ENCODE results near the gene GPC6.

GPC6 gene

GRCh38 chr13:94254737-94255136 is 1028.1 kb downstream of the GPC6 start:
- Mint-ChIP-seq H3K4me1 (no peaks in the 10 kb centered on the region), H3K27ac (no peak overlapping the region), H3K9me3 (no peaks in the 10 kb centered on the region), H3K27me3 (no peaks in the 10 kb centered on the region), H3K4me3 (no peak overlapping the region), H3K36me3 (no peaks in the 10 kb centered on the region)
- ATAC-seq, result no peak

GRCh38 chr13:94256721-94257120 is 1030.1 kb downstream of the GPC6 start:
- peaks cover 12% of the 10 kb centered on the region for H3K4me1 Mint-ChIP-seq
- H3K4me3 Mint-ChIP-seq, result no peak overlapping the region
- no peaks in the 10 kb centered on the region for H3K27me3 Mint-ChIP-seq
- no peak overlapping the region for H3K27ac Mint-ChIP-seq
- ATAC-seq, result no peak
- no peaks in the 10 kb centered on the region for H3K9me3 Mint-ChIP-seq
- H3K36me3 Mint-ChIP-seq, result no peaks in the 10 kb centered on the region

DNA sequence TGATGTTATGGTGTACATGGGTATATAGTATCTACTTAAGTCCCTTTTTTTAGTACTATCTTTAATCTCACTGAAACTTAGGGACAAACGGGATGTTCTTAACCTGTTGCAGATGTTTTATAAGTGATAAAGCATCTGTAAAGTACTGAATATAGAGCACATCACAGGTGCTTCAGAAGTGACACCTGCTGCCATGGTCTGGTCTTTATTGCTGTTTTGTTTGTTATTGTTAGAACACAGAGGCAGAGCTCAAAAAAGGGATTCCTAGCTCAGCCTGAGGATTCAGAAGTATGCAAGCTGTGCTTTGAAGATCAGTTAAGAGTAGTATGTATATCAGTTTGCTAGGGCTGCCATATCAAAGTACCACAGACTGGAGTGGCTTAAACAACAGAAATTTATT is 1033.4 kb downstream of the GPC6 start:
- H3K4me1 Mint-ChIP-seq, result peaks cover 12% of the 10 kb centered on the region
- no peak overlapping the region for H3K4me3 Mint-ChIP-seq
- no peaks in the 10 kb centered on the region for H3K36me3 Mint-ChIP-seq
- H3K27ac Mint-ChIP-seq, result no peak overlapping the region
- no peak for ATAC-seq
- H3K9me3 Mint-ChIP-seq, result no peaks in the 10 kb centered on the region
- H3K27me3 Mint-ChIP-seq, result no peaks in the 10 kb centered on the region

DNA sequence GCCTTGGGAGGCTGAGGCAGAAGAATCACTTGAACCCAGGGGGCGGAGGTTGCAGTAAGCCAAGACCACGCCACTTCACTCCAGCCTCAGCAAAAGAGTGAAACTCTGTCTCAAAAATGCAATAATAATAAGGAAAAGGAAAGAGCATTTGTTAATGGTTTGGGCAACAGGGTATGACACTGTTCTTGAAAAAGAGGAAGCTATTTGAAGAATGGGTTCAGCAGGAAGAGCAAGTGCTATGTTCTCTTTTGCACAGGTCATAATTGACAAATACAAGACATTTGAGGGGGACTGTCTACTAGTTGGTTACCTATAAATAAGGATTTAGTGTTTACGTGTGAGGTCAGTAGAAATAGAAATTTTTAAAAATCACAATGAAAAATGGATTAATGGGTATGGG is 1034.6 kb downstream of the GPC6 start:
- Mint-ChIP-seq H3K27ac (no peak overlapping the region), H3K36me3 (no peaks in the 10 kb centered on the region), H3K4me1 (peaks cover 12% of the 10 kb centered on the region), H3K9me3 (no peaks in the 10 kb centered on the region), H3K27me3 (no peaks in the 10 kb centered on the region), H3K4me3 (no peak overlapping the region)
- no peak for ATAC-seq

GRCh38 chr13:94263038-94263437 is 1036.4 kb downstream of the GPC6 start:
- peaks cover 3% of the 10 kb centered on the region for H3K9me3 Mint-ChIP-seq
- no peaks in the 10 kb centered on the region for H3K36me3 Mint-ChIP-seq
- H3K4me3 Mint-ChIP-seq, result no peak overlapping the region
- no peak overlapping the region for H3K27ac Mint-ChIP-seq
- no peaks in the 10 kb centered on the region for H3K27me3 Mint-ChIP-seq
- no peak for ATAC-seq
- peaks cover 12% of the 10 kb centered on the region for H3K4me1 Mint-ChIP-seq

DNA sequence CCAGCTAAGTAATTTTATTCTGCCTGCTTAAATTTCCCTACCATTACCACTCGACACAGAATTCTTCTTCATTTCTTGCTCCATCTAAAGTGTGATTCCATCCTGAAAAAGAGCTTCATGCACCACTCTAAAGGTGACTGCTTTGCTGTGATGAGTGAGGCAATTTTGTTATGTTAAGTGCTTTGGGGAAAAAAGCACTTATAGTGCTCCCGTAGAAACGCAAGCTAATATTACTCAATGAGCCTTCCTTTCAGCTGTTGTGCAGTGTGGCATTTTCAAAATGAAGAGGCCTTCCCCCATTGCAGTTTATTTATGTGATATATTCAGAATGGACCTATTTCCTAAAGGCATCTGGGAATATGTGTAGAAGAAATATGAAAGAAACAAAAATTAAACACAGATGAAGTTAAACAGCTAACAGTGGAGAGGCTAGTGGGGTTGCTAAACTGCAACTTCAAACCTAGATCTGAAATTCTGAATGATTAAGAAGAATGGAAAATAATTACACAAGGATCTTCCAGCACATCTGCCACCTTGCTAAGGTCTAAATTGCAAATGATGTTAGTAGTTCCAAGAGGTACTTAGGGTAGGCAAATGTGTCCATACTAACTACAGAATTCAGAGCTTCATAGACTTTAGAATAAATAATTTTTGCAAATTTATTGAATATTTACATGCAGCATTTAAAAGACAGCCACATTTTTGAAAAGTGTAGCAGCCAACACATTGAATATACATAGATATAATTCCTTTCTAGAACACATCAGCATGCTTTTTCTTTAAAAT is 1041.2 kb downstream of the GPC6 start:
- Mint-ChIP-seq H3K27me3 (no peaks in the 10 kb centered on the region), H3K4me1 (no peaks in the 10 kb centered on the region), H3K27ac (no peak overlapping the region), H3K9me3 (peaks cover 8% of the 10 kb centered on the region), H3K4me3 (no peak overlapping the region), H3K36me3 (no peaks in the 10 kb centered on the region)
- ATAC-seq, result no peak

DNA sequence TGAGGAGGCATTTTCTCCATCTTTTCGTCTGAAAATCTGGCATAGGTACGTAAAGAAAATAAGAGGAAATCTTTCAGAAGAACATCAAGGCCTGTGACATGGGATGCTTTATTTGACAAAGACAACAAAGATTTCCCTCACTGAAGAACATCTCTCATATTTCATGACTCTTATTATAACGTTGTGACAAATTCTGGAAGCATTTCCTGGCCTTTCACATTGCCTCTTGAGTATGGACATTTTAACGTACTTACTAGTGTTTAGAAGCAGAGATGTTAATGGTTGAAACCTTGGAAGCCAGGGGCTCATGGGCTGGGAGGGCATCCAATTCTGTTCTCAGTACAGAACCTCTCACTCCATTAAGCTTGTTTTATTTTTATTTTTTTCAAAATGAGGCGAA is 1042.1 kb downstream of the GPC6 start:
- Mint-ChIP-seq H3K4me1 (no peaks in the 10 kb centered on the region), H3K27me3 (no peaks in the 10 kb centered on the region), H3K36me3 (no peaks in the 10 kb centered on the region), H3K27ac (no peak overlapping the region), H3K9me3 (peaks cover 8% of the 10 kb centered on the region), H3K4me3 (no peak overlapping the region)
- no peak for ATAC-seq

DNA sequence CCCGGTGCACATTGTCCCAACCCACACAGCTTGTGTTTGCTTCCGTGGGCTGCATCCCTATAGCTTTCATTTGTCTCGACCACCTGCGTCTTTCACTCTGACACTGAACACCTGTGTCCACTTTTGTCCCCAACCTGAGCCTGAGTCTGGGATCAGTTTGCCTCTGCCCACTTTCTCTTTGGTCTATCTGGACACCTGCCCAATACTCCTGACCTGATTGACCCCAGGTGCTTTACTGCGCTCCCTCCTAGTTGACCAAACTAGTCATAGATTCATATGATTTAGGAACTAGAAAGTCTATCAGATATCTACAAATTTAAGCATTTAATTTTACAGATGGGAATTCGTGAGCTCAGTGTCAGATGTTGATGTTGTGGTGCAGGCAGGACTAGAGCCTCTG is 1043.0 kb downstream of the GPC6 start:
- no peak overlapping the region for H3K4me3 Mint-ChIP-seq
- H3K4me1 Mint-ChIP-seq, result no peaks in the 10 kb centered on the region
- no peaks in the 10 kb centered on the region for H3K36me3 Mint-ChIP-seq
- H3K27me3 Mint-ChIP-seq, result no peaks in the 10 kb centered on the region
- ATAC-seq, result no peak
- no peak overlapping the region for H3K27ac Mint-ChIP-seq
- peaks cover 8% of the 10 kb centered on the region for H3K9me3 Mint-ChIP-seq

GRCh38 chr13:94270556-94270955 is 1043.9 kb downstream of the GPC6 start:
- Mint-ChIP-seq H3K36me3 (no peaks in the 10 kb centered on the region), H3K27ac (no peak overlapping the region), H3K4me3 (no peak overlapping the region), H3K9me3 (peaks cover 8% of the 10 kb centered on the region), H3K4me1 (no peaks in the 10 kb centered on the region), H3K27me3 (no peaks in the 10 kb centered on the region)
- ATAC-seq, result no peak

- H3K27ac Mint-ChIP-seq, result no peak overlapping the region
- no peaks in the 10 kb centered on the region for H3K36me3 Mint-ChIP-seq
- no peaks in the 10 kb centered on the region for H3K27me3 Mint-ChIP-seq
- peaks cover 11% of the 10 kb centered on the region for H3K9me3 Mint-ChIP-seq
- H3K4me3 Mint-ChIP-seq, result no peak overlapping the region
- H3K4me1 Mint-ChIP-seq, result no peaks in the 10 kb centered on the region
- ATAC-seq, result no peak
These were observed 1045.4 kb downstream of the GPC6 start for GRCh38 chr13:94272038-94272437.

- no peak for ATAC-seq
- no peak overlapping the region for H3K4me3 Mint-ChIP-seq
- H3K27me3 Mint-ChIP-seq, result no peaks in the 10 kb centered on the region
- no peaks in the 10 kb centered on the region for H3K4me1 Mint-ChIP-seq
- H3K27ac Mint-ChIP-seq, result no peak overlapping the region
- H3K9me3 Mint-ChIP-seq, result peaks cover 13% of the 10 kb centered on the region
- H3K36me3 Mint-ChIP-seq, result no peaks in the 10 kb centered on the region
These were observed 1053.7 kb downstream of the GPC6 start for GRCh38 chr13:94280349-94280748.

DNA sequence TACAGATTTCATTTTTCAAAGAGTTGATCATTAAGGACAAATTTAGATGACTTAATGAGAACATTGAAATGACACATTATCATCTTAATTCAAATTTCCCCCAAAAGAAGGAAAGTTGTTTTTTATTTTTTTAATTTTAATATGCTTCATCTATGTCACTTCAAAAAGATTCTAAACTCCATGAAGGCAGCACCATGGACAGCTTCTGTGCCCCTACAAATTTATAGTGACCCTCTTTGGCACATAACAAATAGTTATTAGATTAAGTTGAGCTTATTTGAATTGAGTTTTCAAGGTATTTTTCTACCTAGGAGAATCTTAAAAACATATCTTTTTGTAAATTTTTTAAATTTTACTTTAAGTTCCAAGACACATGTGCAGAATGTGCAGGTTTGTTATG is 1054.2 kb downstream of the GPC6 start:
- Mint-ChIP-seq H3K4me3 (no peak overlapping the region), H3K9me3 (peaks cover 13% of the 10 kb centered on the region), H3K27ac (no peak overlapping the region), H3K27me3 (no peaks in the 10 kb centered on the region), H3K36me3 (no peaks in the 10 kb centered on the region), H3K4me1 (no peaks in the 10 kb centered on the region)
- no peak for ATAC-seq

DNA sequence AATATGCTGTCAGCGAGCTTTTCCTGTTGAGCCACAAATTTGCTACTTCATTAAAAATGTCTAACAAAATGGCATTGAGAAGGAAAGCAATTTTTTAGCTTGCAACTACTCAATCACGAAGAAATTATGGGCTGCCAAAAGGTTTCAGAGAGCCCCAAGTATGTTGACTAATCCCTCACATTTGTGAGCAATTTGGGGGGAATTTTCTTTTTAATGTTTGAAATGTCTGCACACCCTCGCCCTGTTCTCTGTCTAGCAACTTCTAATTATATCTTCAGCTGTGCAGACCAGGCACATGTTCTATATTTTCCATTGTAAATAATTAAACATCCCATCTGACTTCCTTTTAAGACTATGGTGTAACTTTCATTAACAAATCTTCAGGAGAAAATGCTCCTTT is 1060.0 kb downstream of the GPC6 start:
- H3K27ac Mint-ChIP-seq, result no peak overlapping the region
- no peaks in the 10 kb centered on the region for H3K9me3 Mint-ChIP-seq
- H3K27me3 Mint-ChIP-seq, result no peaks in the 10 kb centered on the region
- no peak overlapping the region for H3K4me3 Mint-ChIP-seq
- no peaks in the 10 kb centered on the region for H3K4me1 Mint-ChIP-seq
- no peak for ATAC-seq
- H3K36me3 Mint-ChIP-seq, result no peaks in the 10 kb centered on the region

DNA sequence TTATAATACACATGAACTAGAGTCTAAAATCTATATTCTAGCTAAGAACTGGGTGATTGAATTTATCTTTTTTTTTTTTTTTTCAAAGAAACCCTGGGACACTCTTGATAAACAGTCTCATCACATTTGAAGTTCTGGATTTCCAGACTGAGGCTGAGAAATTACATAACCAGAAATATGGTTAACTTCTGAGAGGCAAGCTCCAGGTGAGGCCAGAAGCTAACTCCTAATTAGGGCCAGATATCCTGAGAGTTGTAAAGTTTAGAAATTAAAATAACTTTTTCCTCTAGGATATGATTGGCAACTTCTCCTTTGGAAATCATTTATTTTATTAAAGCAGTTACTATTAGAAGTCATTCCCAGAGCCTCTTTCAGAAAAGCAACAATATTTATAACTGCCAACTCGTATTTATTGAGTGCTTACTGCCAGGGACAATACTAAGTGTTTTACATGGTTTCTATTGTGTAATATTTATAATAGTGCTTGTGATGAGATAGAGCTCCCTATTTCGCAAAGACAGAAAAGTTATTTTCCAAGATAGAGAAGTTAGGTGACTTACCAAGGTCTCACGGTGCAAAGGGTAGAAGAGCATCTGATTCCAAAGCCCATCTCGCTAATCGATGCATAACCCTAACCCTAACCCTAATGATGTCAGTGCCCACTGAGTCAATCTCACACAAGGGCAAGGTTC is 1065.2 kb downstream of the GPC6 start:
- no peak overlapping the region for H3K4me3 Mint-ChIP-seq
- no peak for ATAC-seq
- H3K36me3 Mint-ChIP-seq, result no peaks in the 10 kb centered on the region
- no peaks in the 10 kb centered on the region for H3K27me3 Mint-ChIP-seq
- H3K9me3 Mint-ChIP-seq, result no peaks in the 10 kb centered on the region
- no peaks in the 10 kb centered on the region for H3K4me1 Mint-ChIP-seq
- H3K27ac Mint-ChIP-seq, result no peak overlapping the region

DNA sequence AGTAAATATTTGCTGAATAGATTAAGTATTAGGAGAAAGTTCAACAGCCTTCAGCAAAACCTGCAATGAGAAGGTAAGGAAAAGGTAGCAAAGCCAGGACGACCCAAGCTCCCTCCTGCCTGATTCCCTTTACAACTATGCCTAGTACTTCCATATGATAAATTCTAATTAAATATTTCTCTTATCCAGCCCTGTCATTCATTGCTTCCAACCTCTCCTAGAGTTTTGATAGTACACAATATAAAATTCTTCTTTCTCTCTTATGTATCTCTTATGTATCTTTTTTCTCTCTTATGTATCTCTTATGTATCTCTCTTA is 1065.7 kb downstream of the GPC6 start:
- no peaks in the 10 kb centered on the region for H3K4me1 Mint-ChIP-seq
- H3K27me3 Mint-ChIP-seq, result no peaks in the 10 kb centered on the region

GRCh38 chr13:94296471-94296870 is 1069.9 kb downstream of the GPC6 start:
- Mint-ChIP-seq H3K27me3 (no peaks in the 10 kb centered on the region), H3K9me3 (no peaks in the 10 kb centered on the region), H3K36me3 (no peaks in the 10 kb centered on the region), H3K4me3 (no peak overlapping the region), H3K27ac (no peak overlapping the region), H3K4me1 (no peaks in the 10 kb centered on the region)
- ATAC-seq, result no peak

More for the DNA sequence above, 1065.7 kb downstream of the GPC6 start:
- H3K9me3 Mint-ChIP-seq, result no peaks in the 10 kb centered on the region
- H3K4me3 Mint-ChIP-seq, result no peak overlapping the region
- no peak overlapping the region for H3K27ac Mint-ChIP-seq
- H3K36me3 Mint-ChIP-seq, result no peaks in the 10 kb centered on the region
- ATAC-seq, result no peak
